Prostate gland (tissue), 2 donors: ENCODE measurements around the gene XCL1.

ENCODE experiments used
- POLR2AphosphoS5 ChIP-seq: sonication (generic); formaldehyde crosslinking; IDR thresholded peaks from one replicate; pipeline ENCODE4 v1.6.1; 2017; ENCODE audit warnings: antibody characterized with exemption
- TF ChIP-seq, protein P1 (sequence below), 4 experiments: fragments of 200-600 bp in 2 of 4; fragments of 450-650 bp in 2 of 4; sonication (generic) in 2 of 4; IDR thresholded peaks; 1 replicate in 3 of 4; 2 replicates in 1 of 4; pipeline ENCODE4 v1.5.1; 2016 to 2019; ENCODE audit warnings: antibody characterized with exemption in 4 of 4, mild to moderate bottlenecking in 2 of 4, moderate library complexity in 2 of 4

DNA sequence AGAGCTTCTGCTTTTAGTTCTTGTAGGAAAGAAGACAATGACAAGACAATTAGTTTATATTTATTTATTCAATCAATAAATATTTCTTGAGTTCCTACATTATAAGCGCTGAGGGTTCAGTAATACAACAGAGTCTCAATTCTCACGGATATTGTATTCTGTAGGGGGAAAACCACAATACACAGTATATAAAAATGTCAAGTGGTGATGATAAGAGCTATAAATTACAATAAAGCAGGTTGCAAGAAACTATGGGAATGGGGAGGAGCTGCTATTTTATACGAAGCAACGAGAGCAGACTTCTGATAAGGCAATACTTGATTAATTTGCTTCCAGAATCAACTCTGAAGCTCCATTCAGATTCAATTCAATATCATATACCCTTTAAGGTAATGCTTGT is 10.6 kb upstream of the XCL1 start:
- TF ChIP-seq, protein P1, sequence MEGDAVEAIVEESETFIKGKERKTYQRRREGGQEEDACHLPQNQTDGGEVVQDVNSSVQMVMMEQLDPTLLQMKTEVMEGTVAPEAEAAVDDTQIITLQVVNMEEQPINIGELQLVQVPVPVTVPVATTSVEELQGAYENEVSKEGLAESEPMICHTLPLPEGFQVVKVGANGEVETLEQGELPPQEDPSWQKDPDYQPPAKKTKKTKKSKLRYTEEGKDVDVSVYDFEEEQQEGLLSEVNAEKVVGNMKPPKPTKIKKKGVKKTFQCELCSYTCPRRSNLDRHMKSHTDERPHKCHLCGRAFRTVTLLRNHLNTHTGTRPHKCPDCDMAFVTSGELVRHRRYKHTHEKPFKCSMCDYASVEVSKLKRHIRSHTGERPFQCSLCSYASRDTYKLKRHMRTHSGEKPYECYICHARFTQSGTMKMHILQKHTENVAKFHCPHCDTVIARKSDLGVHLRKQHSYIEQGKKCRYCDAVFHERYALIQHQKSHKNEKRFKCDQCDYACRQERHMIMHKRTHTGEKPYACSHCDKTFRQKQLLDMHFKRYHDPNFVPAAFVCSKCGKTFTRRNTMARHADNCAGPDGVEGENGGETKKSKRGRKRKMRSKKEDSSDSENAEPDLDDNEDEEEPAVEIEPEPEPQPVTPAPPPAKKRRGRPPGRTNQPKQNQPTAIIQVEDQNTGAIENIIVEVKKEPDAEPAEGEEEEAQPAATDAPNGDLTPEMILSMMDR (IDR thresholded peaks at IDR 0.05), result no peak
- no peak for TF ChIP-seq POLR2AphosphoS5
